ENCODE data around the gene ABTB2. TPM values are rescaled to one million over a fixed set of nuclear protein-coding genes. Genes with fewer than 3 reads are reported as not detected.

The ABTB2 gene
- total and polyA plus RNA-seq, 2 of the 8 experiments (the other 6 are each of a cell fraction or from before 2014, with no cell fraction given) = 7.7 to 10.2 TPM

DNA sequence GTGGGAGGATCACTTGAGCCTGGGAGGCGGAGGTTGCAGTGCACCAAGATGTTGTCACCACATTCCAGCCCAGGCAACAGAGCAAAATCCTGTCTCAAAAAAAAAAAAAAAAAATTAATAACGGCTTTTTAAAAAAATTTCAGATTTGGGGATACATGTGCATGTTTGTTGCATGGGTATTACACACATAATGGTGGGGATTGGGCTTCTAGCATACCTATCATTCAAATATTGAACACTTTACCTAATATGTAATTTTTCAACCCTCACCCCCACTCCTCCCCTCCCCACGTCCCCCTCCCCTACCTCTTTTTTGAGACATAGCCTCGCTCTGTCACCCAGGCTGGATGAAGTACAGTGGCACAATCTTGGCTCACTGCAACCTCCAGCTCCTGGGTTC, 40.1 kb downstream of the ABTB2 start (continued):
- no peak for TF ChIP-seq PHF8 (conservative IDR thresholded peaks at IDR 0.05; ENCODE audit: low read depth, low read length)

DNA sequence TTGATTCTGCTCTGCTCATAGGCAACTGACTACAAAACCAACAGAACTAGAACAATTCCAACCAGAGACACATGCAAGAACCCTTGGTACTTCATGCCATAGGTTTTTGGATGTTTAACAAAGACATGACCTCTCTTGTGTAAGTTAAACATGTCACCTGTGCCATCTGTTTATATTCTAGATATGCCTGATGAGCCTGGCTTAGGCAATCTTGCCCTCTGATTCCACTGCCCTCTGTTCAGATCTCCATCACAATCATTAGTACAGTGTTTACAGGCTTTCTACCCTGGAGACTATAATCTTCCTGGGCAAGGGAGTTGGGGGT, 40.8 kb downstream of the ABTB2 start:
- FAIRE-seq (no peak), DNase-seq (ENCODE audit: low read depth in 1 of 2, low spot score in 2 of 2) (no peak)
- Histone ChIP-seq H3K23me2 (ENCODE audit: low read depth, low read length) (no peaks in the 10 kb centered on the region), H2BK5ac (ENCODE audit: low read depth, low read length) (no peak overlapping the region), H3K9me3 (ENCODE audit: insufficient read depth in 2 of 2, low read depth in 1 of 2, low read length in 1 of 2) (no peaks in the 10 kb centered on the region), H3K18ac (ENCODE audit: extremely low read depth, low read length) (no peak overlapping the region), H4K91ac (replicated peaks; ENCODE audit: insufficient read length, low read length) (no peak overlapping the region), H3K4me3 (ENCODE audit: extremely low read depth in 1 of 4, insufficient read depth in 2 of 4, low read depth in 3 of 4, low read length in 4 of 4) (no peak overlapping the region), H2BK120ac (replicated peaks; ENCODE audit: low read depth, low read length) (no peak overlapping the region), H3K79me2 (ENCODE audit: control insufficient read depth in 1 of 2, insufficient read depth in 2 of 2, low read length in 2 of 2) (no peaks in the 10 kb centered on the region), H3K4me1 (replicated peaks in 1 of 4; ENCODE audit: control insufficient read depth in 3 of 4, insufficient read depth in 4 of 4, low read length in 3 of 4) (peaks cover 0 to 7% (median 3%) of the 10 kb centered on the region in 4 experiments; a peak in 4 of 7 replicates), H4K8ac (ENCODE audit: extremely low read depth, insufficient read depth, low read length) (no peak overlapping the region), H3K27me3 (replicated peaks in 1 of 4; ENCODE audit: control insufficient read depth in 3 of 4, extremely low read depth in 1 of 4, insufficient read depth in 3 of 4, low read length in 3 of 4) (no peaks in the 10 kb centered on the region), H3K23ac (ENCODE audit: insufficient read length) (no peak overlapping the region), H4K20me1 (replicated peaks in 1 of 2; ENCODE audit: control insufficient read depth in 1 of 2, insufficient read depth in 2 of 2, low read length in 2 of 2) (no peaks in the 10 kb centered on the region), H3K36me3 (ENCODE audit: control insufficient read depth in 2 of 4, insufficient read depth in 4 of 4, low read length in 3 of 4) (no peaks in the 10 kb centered on the region), H3K14ac (ENCODE audit: insufficient read length) (no peak overlapping the region), H3K27ac (ENCODE audit: low read depth, low read length) (no peak overlapping the region), H2AFZ (ENCODE audit: low read length) (no peak overlapping the region), H2AK5ac (ENCODE audit: low read depth, low read length) (no peak overlapping the region), H4K5ac (ENCODE audit: insufficient read length, low read depth, low read length) (no peak overlapping the region), H3K4ac (replicated peaks; ENCODE audit: insufficient read length, low read depth, low read length) (no peak overlapping the region), H2BK15ac (ENCODE audit: low read length) (no peak overlapping the region), H3K56ac (replicated peaks; ENCODE audit: insufficient read length, low read depth, low read length) (no peak overlapping the region), H3K9ac (replicated peaks in 1 of 4; ENCODE audit: extremely low read depth in 1 of 4, low read depth in 3 of 4, low read length in 3 of 4) (no peak overlapping the region), H2BK20ac (ENCODE audit: low read length) (no peak overlapping the region), H2BK12ac (ENCODE audit: low read depth, low read length) (no peak overlapping the region), H3K4me2 (ENCODE audit: insufficient read depth in 1 of 2, low read depth in 2 of 2, low read length in 2 of 2) (no peak overlapping the region), H3K79me1 (ENCODE audit: low read depth, low read length) (no peaks in the 10 kb centered on the region)
- ChIA-PET POLR2A (ENCODE audit: partially characterized antibody) (no interaction called here), CTCF (ENCODE audit: partially characterized antibody) (interaction anchor here (1.4 kb wide), 1 partner anchor 13 kb away, joined by 3 read pairs; no protein-coding TSS in a partner anchor)
- no peak for TF ChIP-seq CEBPB (IDR thresholded peaks at IDR 0.05; ENCODE audit: low read depth, low read length)
- TF ChIP-seq BCL11A (IDR thresholded peaks at IDR 0.05; ENCODE audit: low read depth in 2 of 2, low read length in 2 of 2) = no peak
- no peak for TF ChIP-seq EGR1 (IDR thresholded peaks at IDR 0.05; ENCODE audit: borderline replicate concordance, low read depth, low read length)
- no peak for TF ChIP-seq RFX5 (IDR thresholded peaks at IDR 0.05; ENCODE audit: borderline replicate concordance, low read depth, low read length)
- TF ChIP-seq TAF1 (IDR thresholded peaks at IDR 0.05; ENCODE audit: low read depth, low read length) = no peak
- TF ChIP-seq KDM4A (IDR thresholded peaks at IDR 0.05; ENCODE audit: low read depth, low read length, severe bottlenecking) = no peak
- no peak for TF ChIP-seq JUN (IDR thresholded peaks at IDR 0.05; ENCODE audit: low read depth, low read length)
- no peak for TF ChIP-seq SIX5 (IDR thresholded peaks at IDR 0.05; ENCODE audit: low read depth, low read length)
- TF ChIP-seq NRF1 (IDR thresholded peaks at IDR 0.05; ENCODE audit: low read depth, low read length) = no peak
- TF ChIP-seq BACH1 (IDR thresholded peaks at IDR 0.05; ENCODE audit: low read length) = no peak
- TF ChIP-seq ATF3 (IDR thresholded peaks at IDR 0.05; ENCODE audit: insufficient read depth, low read depth, low read length) = no peak
- no peak for TF ChIP-seq KDM1A (IDR thresholded peaks at IDR 0.05; ENCODE audit: borderline replicate concordance, low read length)
